GM23338 (cell line): Measurements from ENCODE around the gene TAS2R9. TPM values are rescaled to one million over a fixed set of nuclear protein-coding genes. Genes with fewer than 3 reads are reported as not detected.

Experiments used
- ATAC-seq: fragments of 200-7000 bp; cut with Tn5 transposase; 3 replicates; pipeline ENCODE4 v1.9.1; 2020
- DNase-seq: peaks from one replicate; pipeline ENCODE4 v3.0.0-alpha.2; 2015; ENCODE audit warnings: low spot score
- H2AFZ ChIP-seq: fragments of 200-600 bp; sonication (generic); 2 replicates; pipeline ENCODE4 v1.8.0; 2016; ENCODE audit warnings: antibody characterized with exemption, mild to moderate bottlenecking, moderate library complexity
- H3F3A ChIP-seq: fragments of 200-600 bp; sonication (generic); replicated peaks from 2 replicates; pipeline ENCODE4 v1.8.0; 2017; ENCODE audit warnings: antibody characterized with exemption, mixed run types, low read depth
- H3K27ac ChIP-seq: fragments of 200-600 bp; sonication (generic); 2 replicates; pipeline ENCODE4 v1.6.1; 2016; ENCODE audit warnings: low read depth
- H3K27me3 ChIP-seq: fragments of 200-600 bp; sonication (generic); 2 replicates; pipeline ENCODE4 v1.8.0; 2016; ENCODE audit warnings: mild to moderate bottlenecking, mixed run types, moderate library complexity; ENCODE audit not compliant: insufficient read depth
- H3K36me3 ChIP-seq: fragments of 200-600 bp; sonication (generic); 2 replicates; pipeline ENCODE4 v1.8.0; 2016; ENCODE audit warnings: mild to moderate bottlenecking; ENCODE audit not compliant: insufficient read depth
- H3K4me1 ChIP-seq: fragments of 200-600 bp; sonication (generic); 2 replicates; pipeline ENCODE4 v1.8.0; 2016; ENCODE audit warnings: mild to moderate bottlenecking, moderate library complexity; ENCODE audit not compliant: insufficient read depth
- H3K4me2 ChIP-seq: fragments of 200-600 bp; sonication (generic); 2 replicates; pipeline ENCODE4 v1.7.1; 2017; ENCODE audit warnings: mixed run types
- H3K4me3 ChIP-seq: fragments of 200-600 bp; sonication (generic); 2 replicates; pipeline ENCODE4 v1.6.1; 2016; ENCODE audit warnings: mixed run types
- H3K79me2 ChIP-seq: fragments of 200-600 bp; sonication (generic); replicated peaks from 2 replicates; pipeline ENCODE4 v1.8.0; 2017; ENCODE audit warnings: mild to moderate bottlenecking; ENCODE audit not compliant: insufficient read depth
- H3K9me2 ChIP-seq: fragments of 200-600 bp; sonication (generic); 2 replicates; pipeline ENCODE4 v1.8.0; 2017; ENCODE audit not compliant: insufficient read depth
- H4K20me1 ChIP-seq: fragments of 200-600 bp; sonication (generic); replicated peaks from 2 replicates; pipeline ENCODE4 v1.8.0; 2017; ENCODE audit warnings: mild to moderate bottlenecking; ENCODE audit not compliant: insufficient read depth
- H3K27ac Mint-ChIP-seq: 2 replicates; pipeline ENCODE4 v1.8.0; 2020; ENCODE audit warnings: inconsistent platforms, mild to moderate bottlenecking, moderate library complexity, mixed read lengths
- H3K27me3 Mint-ChIP-seq: 3 replicates; pipeline ENCODE4 v1.8.0; 2022; ENCODE audit warnings: low read depth, mild to moderate bottlenecking, moderate library complexity, mixed read lengths, inconsistent platforms; ENCODE audit not compliant: insufficient read depth, poor library complexity
- H3K36me3 Mint-ChIP-seq: 3 replicates; pipeline ENCODE4 v1.8.0; 2021; ENCODE audit warnings: low read depth, mild to moderate bottlenecking, inconsistent platforms, moderate library complexity, mixed read lengths
- H3K4me1 Mint-ChIP-seq: 3 replicates; pipeline ENCODE4 v1.8.0; 2020; ENCODE audit warnings: mild to moderate bottlenecking, inconsistent platforms, mixed read lengths
- H3K4me3 Mint-ChIP-seq: 3 replicates; pipeline ENCODE4 v1.8.0; 2021; ENCODE audit warnings: moderate library complexity, mild to moderate bottlenecking, inconsistent platforms, mixed read lengths
- H3K9me3 Mint-ChIP-seq: 3 replicates; pipeline ENCODE4 v1.8.0; 2020; ENCODE audit warnings: moderate library complexity, mild to moderate bottlenecking, inconsistent platforms, mixed read lengths
- CREB1 ChIP-seq: fragments of 250-450 bp; sonication (Bioruptor Pico); IDR thresholded peaks from 2 replicates; pipeline ENCODE4 v1.5.0; 2020; ENCODE audit warnings: low read depth, mild to moderate bottlenecking, moderate library complexity
- EZH2 ChIP-seq: fragments of 200-600 bp; sonication (generic); IDR thresholded peaks from one replicate; pipeline ENCODE4 v1.8.0; 2017; ENCODE audit warnings: antibody characterized with exemption, mild to moderate bottlenecking, low read depth; ENCODE audit not compliant: unreplicated experiment
- EZH2phosphoT487 ChIP-seq: fragments of 200-600 bp; sonication (generic); IDR thresholded peaks from one replicate; pipeline ENCODE4 v1.8.1; 2018; ENCODE audit warnings: antibody characterized with exemption; ENCODE audit not compliant: unreplicated experiment
- JUNB ChIP-seq: IDR thresholded peaks from one replicate; pipeline ENCODE4 v1.6.1; 2016; ENCODE audit warnings: antibody characterized with exemption; ENCODE audit not compliant: unreplicated experiment
- NANOG ChIP-seq: IDR thresholded peaks from 2 replicates; pipeline ENCODE4 v1.6.1; 2016; ENCODE audit warnings: antibody characterized with exemption, borderline replicate concordance
- POLR2AphosphoS5 ChIP-seq: IDR thresholded peaks from 2 replicates; pipeline ENCODE4 v1.6.1; 2016; ENCODE audit warnings: antibody characterized with exemption, low read depth
- STAT1 ChIP-seq: IDR thresholded peaks from one replicate; pipeline ENCODE4 v1.6.1; 2016; ENCODE audit warnings: antibody characterized with exemption; ENCODE audit not compliant: unreplicated experiment
- ZNF114 ChIP-seq: fragments of 250-450 bp; sonication (Bioruptor Pico); IDR thresholded peaks from 2 replicates; pipeline ENCODE4 v1.5.0; 2020; ENCODE audit warnings: mild to moderate bottlenecking, moderate library complexity
- ZNF331 ChIP-seq: fragments of 250-450 bp; sonication (Bioruptor Pico); IDR thresholded peaks from 2 replicates; pipeline ENCODE4 v1.5.0; 2020; ENCODE audit warnings: low read depth, mild to moderate bottlenecking, moderate library complexity
- polyA plus RNA-seq: library from polyadenylated mRNA; unstranded; fragments of >200 nt; fragmentation: Nextera tagmentation; extraction: Ambion mirVana; gene quantifications from 2 replicates; pipeline ENCODE4 v1.2.1, GENCODE V29; 2016
- total RNA-seq: library from RNA; depleted of rRNA; stranded (reverse); fragments of >200 nt; shearing (Covaris generic); gene quantifications from 2 replicates; pipeline ENCODE4 v1.2.3, GENCODE V29; 2014
- TF ChIP-seq, protein P1 (sequence below): IDR thresholded peaks from 2 replicates; pipeline ENCODE4 v1.6.1; 2016; ENCODE audit warnings: antibody characterized with exemption
- TF ChIP-seq, protein P2 (sequence below), 2 experiments: fragments of 200-600 bp in 1 of 2; sonication (generic) in 1 of 2; conservative IDR thresholded peaks; 2 replicates each; pipeline versions ENCODE4 v1.5.1 to v1.6.1; 2016 to 2017; ENCODE audit warnings: antibody characterized with exemption in 2 of 2, low read depth in 2 of 2, mild to moderate bottlenecking in 2 of 2, moderate library complexity in 1 of 2
- TF ChIP-seq, protein P3 (sequence below): IDR thresholded peaks from one replicate; pipeline ENCODE4 v1.6.1; 2018; ENCODE audit warnings: antibody characterized with exemption; ENCODE audit not compliant: unreplicated experiment

TAS2R9 gene
- total and polyA plus RNA-seq, 2 experiments from 2014 or later = not detected

DNA sequence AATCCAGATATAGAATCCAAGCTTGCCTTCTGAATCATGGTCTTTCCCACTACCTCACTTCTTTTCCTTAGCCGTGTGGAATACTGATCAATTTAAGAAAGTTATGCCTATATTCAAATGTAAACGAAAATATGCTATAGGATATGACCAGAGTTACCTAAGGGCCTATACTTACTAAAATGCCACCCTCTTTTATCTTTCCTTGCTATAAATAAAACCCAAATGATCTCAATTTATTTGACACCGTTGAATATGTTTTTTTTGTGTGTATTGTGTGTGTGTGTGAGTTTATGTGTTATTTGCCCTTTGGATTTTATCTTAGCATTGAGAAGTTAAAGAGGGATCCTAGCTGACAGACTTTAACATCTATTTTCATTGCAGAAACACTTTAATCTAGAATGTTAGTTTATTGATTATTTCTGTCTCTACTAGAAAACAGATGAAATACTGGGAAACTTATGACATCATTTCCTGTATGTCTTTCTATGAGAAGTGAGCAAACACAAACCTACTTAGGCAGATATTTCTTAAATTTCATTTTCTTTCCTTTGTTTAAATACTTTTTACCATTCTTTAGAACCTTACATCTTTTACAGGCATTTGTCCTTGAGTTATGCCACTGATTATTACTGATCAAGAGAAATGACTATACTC, 2.0 kb upstream of the TAS2R9 start:
- Histone ChIP-seq H3K4me3 (no peak overlapping the region), H3K79me2 (no peaks in the 10 kb centered on the region), H4K20me1 (no peaks in the 10 kb centered on the region), H3K9me2 (no peaks in the 10 kb centered on the region), H3K4me2 (no peak overlapping the region), H3K27me3 (no peaks in the 10 kb centered on the region), H2AFZ (no peak overlapping the region), H3K4me1 (peaks cover 17% of the 10 kb centered on the region), H3K36me3 (no peaks in the 10 kb centered on the region), H3F3A (no peaks in the 10 kb centered on the region), H3K27ac (no peak overlapping the region)
- no peaks in the 10 kb centered on the region for H3K27me3 Mint-ChIP-seq
- no peak for TF ChIP-seq EZH2
- TF ChIP-seq, protein P1, sequence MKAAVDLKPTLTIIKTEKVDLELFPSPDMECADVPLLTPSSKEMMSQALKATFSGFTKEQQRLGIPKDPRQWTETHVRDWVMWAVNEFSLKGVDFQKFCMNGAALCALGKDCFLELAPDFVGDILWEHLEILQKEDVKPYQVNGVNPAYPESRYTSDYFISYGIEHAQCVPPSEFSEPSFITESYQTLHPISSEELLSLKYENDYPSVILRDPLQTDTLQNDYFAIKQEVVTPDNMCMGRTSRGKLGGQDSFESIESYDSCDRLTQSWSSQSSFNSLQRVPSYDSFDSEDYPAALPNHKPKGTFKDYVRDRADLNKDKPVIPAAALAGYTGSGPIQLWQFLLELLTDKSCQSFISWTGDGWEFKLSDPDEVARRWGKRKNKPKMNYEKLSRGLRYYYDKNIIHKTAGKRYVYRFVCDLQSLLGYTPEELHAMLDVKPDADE = no peak
- ATAC-seq (no peak), DNase-seq (no peak)
- peaks cover 7% of the 10 kb centered on the region; the same call in 2 of the 3 replicates for H3K4me1 Mint-ChIP-seq
- no peaks in the 10 kb centered on the region for H3K9me3 Mint-ChIP-seq
- H3K4me3 Mint-ChIP-seq = no peak overlapping the region
- no peak overlapping the region for H3K27ac Mint-ChIP-seq
- H3K36me3 Mint-ChIP-seq = no peaks in the 10 kb centered on the region

DNA sequence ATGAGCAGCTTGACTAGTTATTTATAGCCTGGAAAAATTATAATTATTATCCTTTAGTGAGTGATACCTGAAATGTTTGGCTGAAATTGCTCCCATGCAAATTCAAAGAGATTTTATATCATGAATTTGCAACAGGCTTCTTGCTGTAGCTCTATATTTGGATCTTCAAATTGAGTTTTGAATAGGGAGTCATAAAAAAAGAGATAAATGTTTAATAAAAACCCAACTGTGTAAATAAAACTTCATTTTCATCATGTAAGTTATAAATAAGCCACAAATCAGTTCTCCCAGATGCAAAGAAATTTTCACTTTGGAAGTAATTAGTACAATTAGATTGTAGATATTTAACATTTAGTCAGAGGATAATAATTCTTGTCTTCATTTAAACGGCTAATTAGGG, 2.8 kb downstream of the TAS2R9 start, which contains the start of gene TAS2R8:
TAS2R8 (minus strand) TSS at position 101 of the 400 bp plus-strand sequence. CDS start 306 bp downstream, outside the sequence.
- Histone ChIP-seq H3K79me2 (no peaks in the 10 kb centered on the region), H3K27ac (no peak within 1 kb of the TSS), H3K4me3 (no peak within 1 kb of the TSS), H3K4me1 (peaks cover 26% of the 10 kb centered on the region), H4K20me1 (no peaks in the 10 kb centered on the region), H3F3A (no peaks in the 10 kb centered on the region), H2AFZ (no peak within 1 kb of the TSS), H3K4me2 (no peak within 1 kb of the TSS), H3K27me3 (no peaks in the 10 kb centered on the region), H3K36me3 (no peaks in the 10 kb centered on the region), H3K9me2 (0 out of 2 replicates have a peak, but pooled peaks cover 5% of the 10 kb centered on the region)
- Mint-ChIP-seq H3K9me3 (no peaks in the 10 kb centered on the region), H3K36me3 (no peaks in the 10 kb centered on the region), H3K4me1 (peaks cover 17% of the 10 kb centered on the region), H3K27me3 (no peaks in the 10 kb centered on the region), H3K4me3 (no peak within 1 kb of the TSS), H3K27ac (no peak within 1 kb of the TSS)
- TF ChIP-seq, protein P1 = no peak
- TF ChIP-seq, protein P2, sequence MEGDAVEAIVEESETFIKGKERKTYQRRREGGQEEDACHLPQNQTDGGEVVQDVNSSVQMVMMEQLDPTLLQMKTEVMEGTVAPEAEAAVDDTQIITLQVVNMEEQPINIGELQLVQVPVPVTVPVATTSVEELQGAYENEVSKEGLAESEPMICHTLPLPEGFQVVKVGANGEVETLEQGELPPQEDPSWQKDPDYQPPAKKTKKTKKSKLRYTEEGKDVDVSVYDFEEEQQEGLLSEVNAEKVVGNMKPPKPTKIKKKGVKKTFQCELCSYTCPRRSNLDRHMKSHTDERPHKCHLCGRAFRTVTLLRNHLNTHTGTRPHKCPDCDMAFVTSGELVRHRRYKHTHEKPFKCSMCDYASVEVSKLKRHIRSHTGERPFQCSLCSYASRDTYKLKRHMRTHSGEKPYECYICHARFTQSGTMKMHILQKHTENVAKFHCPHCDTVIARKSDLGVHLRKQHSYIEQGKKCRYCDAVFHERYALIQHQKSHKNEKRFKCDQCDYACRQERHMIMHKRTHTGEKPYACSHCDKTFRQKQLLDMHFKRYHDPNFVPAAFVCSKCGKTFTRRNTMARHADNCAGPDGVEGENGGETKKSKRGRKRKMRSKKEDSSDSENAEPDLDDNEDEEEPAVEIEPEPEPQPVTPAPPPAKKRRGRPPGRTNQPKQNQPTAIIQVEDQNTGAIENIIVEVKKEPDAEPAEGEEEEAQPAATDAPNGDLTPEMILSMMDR (conservative IDR thresholded peaks at IDR 0.05; ENCODE audit: low read depth in 2 of 2) = no peak
- no peak for TF ChIP-seq STAT1
- TF ChIP-seq, protein P3, sequence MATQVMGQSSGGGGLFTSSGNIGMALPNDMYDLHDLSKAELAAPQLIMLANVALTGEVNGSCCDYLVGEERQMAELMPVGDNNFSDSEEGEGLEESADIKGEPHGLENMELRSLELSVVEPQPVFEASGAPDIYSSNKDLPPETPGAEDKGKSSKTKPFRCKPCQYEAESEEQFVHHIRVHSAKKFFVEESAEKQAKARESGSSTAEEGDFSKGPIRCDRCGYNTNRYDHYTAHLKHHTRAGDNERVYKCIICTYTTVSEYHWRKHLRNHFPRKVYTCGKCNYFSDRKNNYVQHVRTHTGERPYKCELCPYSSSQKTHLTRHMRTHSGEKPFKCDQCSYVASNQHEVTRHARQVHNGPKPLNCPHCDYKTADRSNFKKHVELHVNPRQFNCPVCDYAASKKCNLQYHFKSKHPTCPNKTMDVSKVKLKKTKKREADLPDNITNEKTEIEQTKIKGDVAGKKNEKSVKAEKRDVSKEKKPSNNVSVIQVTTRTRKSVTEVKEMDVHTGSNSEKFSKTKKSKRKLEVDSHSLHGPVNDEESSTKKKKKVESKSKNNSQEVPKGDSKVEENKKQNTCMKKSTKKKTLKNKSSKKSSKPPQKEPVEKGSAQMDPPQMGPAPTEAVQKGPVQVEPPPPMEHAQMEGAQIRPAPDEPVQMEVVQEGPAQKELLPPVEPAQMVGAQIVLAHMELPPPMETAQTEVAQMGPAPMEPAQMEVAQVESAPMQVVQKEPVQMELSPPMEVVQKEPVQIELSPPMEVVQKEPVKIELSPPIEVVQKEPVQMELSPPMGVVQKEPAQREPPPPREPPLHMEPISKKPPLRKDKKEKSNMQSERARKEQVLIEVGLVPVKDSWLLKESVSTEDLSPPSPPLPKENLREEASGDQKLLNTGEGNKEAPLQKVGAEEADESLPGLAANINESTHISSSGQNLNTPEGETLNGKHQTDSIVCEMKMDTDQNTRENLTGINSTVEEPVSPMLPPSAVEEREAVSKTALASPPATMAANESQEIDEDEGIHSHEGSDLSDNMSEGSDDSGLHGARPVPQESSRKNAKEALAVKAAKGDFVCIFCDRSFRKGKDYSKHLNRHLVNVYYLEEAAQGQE = no peak
- no peak for TF ChIP-seq JUNB
- no peak for TF ChIP-seq ZNF331
- no peak for TF ChIP-seq EZH2
- no peak for TF ChIP-seq CREB1 (CRISPR knock-in tag)
- no peak for TF ChIP-seq EZH2phosphoT487
- no peak for TF ChIP-seq ZNF114 (CRISPR knock-in tag)
- TF ChIP-seq POLR2AphosphoS5 = no peak
- TF ChIP-seq NANOG = no peak
- ATAC-seq (no peak), DNase-seq (no peak)
